K562 (cell line): Measurements from ENCODE around the gene GULP1. TPM values are rescaled to one million over a fixed set of nuclear protein-coding genes. Genes with fewer than 3 reads are reported as not detected.

ENCODE experiments used
- ATAC-seq: fragments of 200-7000 bp; cut with Tn5 transposase; 3 replicates; pipeline ENCODE4 v1.9.1; 2020; ENCODE audit warnings: moderate library complexity
- BruUV-seq: library from RNA; stranded (reverse); fragments of 400-500 nt; replicated peaks from 2 replicates; lab custom pipeline; 2021; lab: Mats Ljungman, UMichigan
- CTCF ChIA-PET: fragments of 300-600 bp; formaldehyde crosslinking; extraction: SDS; loops from one replicate; lab custom pipeline; 2021; ENCODE audit warnings: low intra/inter-chr PET ratio; lab: Yijun Ruan, JAX
- POLR2A ChIA-PET: fragments of 300-600, 350-650 bp; sonication (Branson Sonifier 250); formaldehyde crosslinking; extraction: SDS; loops from one replicate; lab custom pipeline; 2021; ENCODE audit warnings: antibody characterized with exemption, inconsistent platforms; lab: Yijun Ruan, JAX
- DNase-seq, 4 experiments: peaks; one replicate each; pipeline versions ENCODE4 v3.0.0 to v3.0.0-alpha.2; 2011 to 2018; ENCODE audit warnings: low spot score in 3 of 4, mixed read lengths in 3 of 4; ENCODE audit errors: extremely low read depth in 1 of 4
- FAIRE-seq: peaks from 2 replicates; lab custom pipeline; 2011; peaks lifted over from hg19 to GRCh38; lab: Jason Lieb, UNC
- H2AFZ ChIP-seq: 2 replicates; pipeline ENCODE4 v1.6.0; 2011; ENCODE audit warnings: low read depth, low read length, control low read depth, inconsistent platforms
- H3K27ac ChIP-seq: fragments of 200-600 bp; 3 replicates; pipeline ENCODE4 v1.8.0; 2011; ENCODE audit warnings: low read depth, mild to moderate bottlenecking, control low read depth, inconsistent platforms, low read length, moderate library complexity, mixed read lengths; ENCODE audit errors: extremely low read depth
- H3K27me3 ChIP-seq, 2 experiments: fragments of 300-600 bp in 1 of 2; 2 replicates in 1 of 2; 3 replicates in 1 of 2; pipeline versions ENCODE4 v1.6.0 to v1.8.0; 2011; ENCODE audit warnings: inconsistent platforms in 2 of 2, low read length in 2 of 2, mild to moderate bottlenecking in 1 of 2, mixed read lengths in 1 of 2, moderate library complexity in 1 of 2; ENCODE audit not compliant: control insufficient read depth in 2 of 2, insufficient read depth in 2 of 2
- H3K36me3 ChIP-seq: fragments of 300-600 bp; 3 replicates; pipeline ENCODE4 v1.8.0; 2011; ENCODE audit warnings: mild to moderate bottlenecking, low read length, inconsistent platforms; ENCODE audit not compliant: control insufficient read depth, insufficient read depth
- H3K4me1 ChIP-seq, 2 experiments: fragments of 200-600 bp in 1 of 2; replicated peaks in 1 of 2; 2 replicates in 1 of 2; 3 replicates in 1 of 2; pipeline versions ENCODE4 v1.5.1 to v1.8.0; 2011; ENCODE audit warnings: inconsistent platforms in 2 of 2, low read length in 2 of 2, mild to moderate bottlenecking in 1 of 2, mixed read lengths in 1 of 2, moderate library complexity in 1 of 2; ENCODE audit not compliant: control insufficient read depth in 2 of 2, insufficient read depth in 2 of 2
- H3K4me2 ChIP-seq: 2 replicates; pipeline ENCODE4 v1.6.1; 2011; ENCODE audit warnings: low read length, control low read depth, inconsistent platforms, mixed read lengths; ENCODE audit not compliant: insufficient read depth
- H3K4me3 ChIP-seq: fragments of 200-600 bp; sonication (generic), shearing (Covaris generic); 2 replicates; pipeline ENCODE4 v1.5.1; 2016; ENCODE audit warnings: control low read depth, inconsistent platforms
- H3K79me2 ChIP-seq: fragments of 200-600 bp; 3 replicates; pipeline ENCODE4 v1.8.0; 2011; ENCODE audit warnings: low read length, inconsistent platforms; ENCODE audit not compliant: control insufficient read depth, insufficient read depth
- H3K9ac ChIP-seq, 2 experiments: 2 replicates each; pipeline versions ENCODE4 v1.6.0 to v1.6.1; 2011; ENCODE audit warnings: low read depth in 2 of 2, low read length in 2 of 2, control low read depth in 1 of 2, inconsistent platforms in 1 of 2, mild to moderate bottlenecking in 1 of 2, mixed read lengths in 1 of 2; ENCODE audit not compliant: insufficient read depth in 1 of 2
- H3K9me1 ChIP-seq: one replicate; pipeline ENCODE4 v1.6.0; 2011; ENCODE audit warnings: inconsistent platforms, mild to moderate bottlenecking, low read length, moderate library complexity; ENCODE audit not compliant: control insufficient read depth, insufficient read depth
- H3K9me3 ChIP-seq: replicated peaks from 2 replicates; pipeline ENCODE4 v1.5.1; 2011; ENCODE audit warnings: low read depth, low read length, inconsistent platforms; ENCODE audit not compliant: control insufficient read depth, insufficient read depth
- H4K20me1 ChIP-seq: replicated peaks from 2 replicates; pipeline ENCODE4 v1.6.1; 2011; ENCODE audit warnings: low read length, inconsistent platforms, mixed read lengths; ENCODE audit not compliant: control insufficient read depth, insufficient read depth
- ARNT ChIP-seq, 2 experiments: fragments of 450-650 bp; IDR thresholded peaks; 2 replicates each; pipeline ENCODE4 v1.6.1; 2016; ENCODE audit warnings: mild to moderate bottlenecking in 1 of 2
- ATF7 ChIP-seq: fragments of 450-650 bp; IDR thresholded peaks from 2 replicates; pipeline ENCODE4 v1.7.1; 2014; ENCODE audit warnings: mild to moderate bottlenecking, moderate library complexity
- EZH2 ChIP-seq: IDR thresholded peaks from 2 replicates; pipeline ENCODE4 v1.6.1; 2012; ENCODE audit warnings: low read depth, mild to moderate bottlenecking, inconsistent platforms, low read length, borderline replicate concordance
- HDGF ChIP-seq: fragments of 450-650 bp; IDR thresholded peaks from 2 replicates; pipeline ENCODE4 v1.6.1; 2016
- MCM2 ChIP-seq: fragments of 450-650 bp; IDR thresholded peaks from 2 replicates; pipeline ENCODE4 v1.6.1; 2017; ENCODE audit warnings: low read depth, mild to moderate bottlenecking
- POLR2AphosphoS5 ChIP-seq: IDR thresholded peaks from 2 replicates; pipeline ENCODE4 v1.6.1; 2011; ENCODE audit warnings: mild to moderate bottlenecking, low read depth, low read length, moderate library complexity; ENCODE audit not compliant: control insufficient read depth, insufficient read depth
- SOX6 ChIP-seq: fragments of 450-650 bp; IDR thresholded peaks from 2 replicates; pipeline ENCODE4 v1.6.1; 2014; ENCODE audit warnings: mild to moderate bottlenecking
- THAP7 ChIP-seq: fragments of 250-450 bp; sonication (Bioruptor Pico); IDR thresholded peaks from 2 replicates; pipeline ENCODE4 v1.5.0; 2021
- U2AF1 ChIP-seq: fragments of 200-400 bp; formaldehyde crosslinking; optimal IDR thresholded peaks from 2 replicates; pipeline ENCODE3; 2017; ENCODE audit warnings: mild to moderate bottlenecking, low read depth, low read length, moderate library complexity
- UBTF ChIP-seq, 2 experiments: IDR thresholded peaks; 2 replicates each; pipeline ENCODE4 v1.6.1; 2012; ENCODE audit warnings: improper control_type of control experiment in 2 of 2, low read depth in 2 of 2, low read length in 2 of 2, borderline replicate concordance in 1 of 2
- ZNF707 ChIP-seq: fragments of 250-450 bp; sonication (Bioruptor Pico); conservative IDR thresholded peaks from 2 replicates; pipeline ENCODE4 v1.8.0; 2022; ENCODE audit warnings: inconsistent platforms, mild to moderate bottlenecking, moderate library complexity
- ZNF766 ChIP-seq: fragments of 200-800 bp; sonication (Bioruptor generic); conservative IDR thresholded peaks from 2 replicates; pipeline ENCODE4 v1.6.1; 2016; ENCODE audit warnings: missing genetic modification characterization, missing compliant biosample characterization
- WGBS: fragments of 100-300 bp; shearing (Covaris generic); methylation state at CpG from one replicate; pipeline ENCODE4 v1.1.6; 2016; ENCODE audit warnings: low coverage, mixed read lengths; ENCODE audit not compliant: insufficient coverage; ENCODE audit errors: missing lambda C conversion rate; 5-methylcytosine and 5-hydroxymethylcytosine counted together
- in situ Hi-C: fragments of 300-500 bp; cut with MboI; formaldehyde crosslinking; loops from 4 replicates; pipeline ENCODE4 v1.15.0; 2018; ENCODE audit warnings: inconsistent platforms, mixed read lengths
- intact Hi-C: fragments of 100-400 bp; cut with micrococcal nuclease; formaldehyde crosslinking; loops from 2 replicates; pipeline ENCODE4 v1.14.2; 2022
- polyA plus RNA-seq, 8 experiments: library from polyadenylated mRNA; depleted of rRNA in 4 of 8; stranded (reverse) in 5 of 8; unstranded in 3 of 8; fragments of >200 nt; fragmentation: Nextera tagmentation in 2 of 8; fragmentation: Illumina TruSeq in 1 of 8; extraction: Ambion mirVana in 2 of 8; extraction: Trizol in 1 of 8; gene quantifications; 2 replicates each; pipeline versions ENCODE4 v1.2.1 to v1.2.3, GENCODE V29; 2011 to 2014; ENCODE audit warnings: inconsistent platforms in 1 of 8, missing spikeins in 1 of 8
- total RNA-seq, 7 experiments: library from RNA; depleted of rRNA in 6 of 7; stranded (reverse); fragments of >200 nt in 6 of 7; fragmentation: Illumina TruSeq in 2 of 7; extraction: Trizol in 2 of 7; gene quantifications; 2 replicates each; pipeline versions ENCODE4 v1.2.1 to v1.2.3, GENCODE V29; 2011 to 2021; ENCODE audit warnings: low replicate concordance in 1 of 7
- TF ChIP-seq, protein P1 (sequence below): fragments of 250-450 bp; sonication (Bioruptor Pico); IDR thresholded peaks from 2 replicates; pipeline ENCODE4 v1.5.1; 2021; ENCODE audit warnings: mild to moderate bottlenecking

Gene GULP1
- total and polyA plus RNA-seq, 9 of the 15 experiments (the other 6 are each of a cell fraction or from before 2014, with no cell fraction given): 8.5 to 25.3 (median 19.5) TPM

DNA sequence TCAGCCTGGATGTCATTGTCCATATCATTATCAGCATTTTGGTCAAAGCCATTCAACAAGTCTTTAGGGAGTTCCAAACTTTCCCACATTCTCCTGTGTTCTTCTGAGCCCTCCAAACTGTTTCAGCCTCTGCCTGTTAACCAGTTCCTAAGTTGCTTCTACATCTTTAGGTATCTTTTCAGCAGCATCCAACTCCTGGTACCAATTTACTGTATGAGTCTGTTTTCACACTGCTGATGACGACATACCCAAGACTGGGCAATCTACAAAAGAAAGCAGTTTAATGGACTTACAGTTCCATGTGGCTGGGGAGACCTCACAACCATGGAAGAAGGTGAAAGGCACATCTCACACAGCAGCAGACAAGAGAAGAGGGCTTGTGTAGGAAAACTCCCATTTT, 94.2 kb downstream of the GULP1 start:
- ATAC-seq (no peak), FAIRE-seq (no peak), DNase-seq (no peak)
- no peaks in the 10 kb centered on the region for H4K20me1 ChIP-seq
- H3K9me3 ChIP-seq: peaks cover 3% of the 10 kb centered on the region; the same call in 1 of the 2 replicates
- BruUV-seq: no TSS peak
- H3K9ac ChIP-seq: no peak overlapping the region
- no peak overlapping the region for H3K4me2 ChIP-seq
- in situ Hi-C loops (no loop called here), intact Hi-C loops (no loop called here)
- H3K9me1 ChIP-seq: no peaks in the 10 kb centered on the region
- peaks cover 6% of the 10 kb centered on the region; the same call in 1 of the 3 replicates for H3K36me3 ChIP-seq
- H3K27ac ChIP-seq: no peak overlapping the region
- ChIA-PET CTCF (no interaction called here), POLR2A (no interaction called here)
- H3K79me2 ChIP-seq: no peaks in the 10 kb centered on the region
- WGBS: 89% methylated on average over 1 of the region's 1 CpG
- H3K27me3 ChIP-seq: no peaks in the 10 kb centered on the region
- H3K4me3 ChIP-seq: no peak overlapping the region
- H3K4me1 ChIP-seq: no peaks in the 10 kb centered on the region
- peak; percentile 82 for TF ChIP-seq ZNF707 (CRISPR knock-in tag)
- TF ChIP-seq, protein P1, sequence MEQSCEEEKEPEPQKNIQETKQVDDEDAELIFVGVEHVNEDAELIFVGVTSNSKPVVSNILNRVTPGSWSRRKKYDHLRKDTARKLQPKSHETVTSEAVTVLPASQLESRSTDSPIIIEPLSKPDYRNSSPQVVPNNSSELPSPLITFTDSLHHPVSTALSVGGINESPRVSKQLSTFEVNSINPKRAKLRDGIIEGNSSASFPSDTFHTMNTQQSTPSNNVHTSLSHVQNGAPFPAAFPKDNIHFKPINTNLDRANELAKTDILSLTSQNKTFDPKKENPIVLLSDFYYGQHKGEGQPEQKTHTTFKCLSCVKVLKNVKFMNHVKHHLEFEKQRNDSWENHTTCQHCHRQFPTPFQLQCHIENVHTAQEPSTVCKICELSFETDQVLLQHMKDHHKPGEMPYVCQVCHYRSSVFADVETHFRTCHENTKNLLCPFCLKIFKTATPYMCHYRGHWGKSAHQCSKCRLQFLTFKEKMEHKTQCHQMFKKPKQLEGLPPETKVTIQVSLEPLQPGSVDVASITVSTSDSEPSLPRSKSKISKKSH (CRISPR knock-in tag): no peak
- no peak overlapping the region for H2AFZ ChIP-seq

DNA sequence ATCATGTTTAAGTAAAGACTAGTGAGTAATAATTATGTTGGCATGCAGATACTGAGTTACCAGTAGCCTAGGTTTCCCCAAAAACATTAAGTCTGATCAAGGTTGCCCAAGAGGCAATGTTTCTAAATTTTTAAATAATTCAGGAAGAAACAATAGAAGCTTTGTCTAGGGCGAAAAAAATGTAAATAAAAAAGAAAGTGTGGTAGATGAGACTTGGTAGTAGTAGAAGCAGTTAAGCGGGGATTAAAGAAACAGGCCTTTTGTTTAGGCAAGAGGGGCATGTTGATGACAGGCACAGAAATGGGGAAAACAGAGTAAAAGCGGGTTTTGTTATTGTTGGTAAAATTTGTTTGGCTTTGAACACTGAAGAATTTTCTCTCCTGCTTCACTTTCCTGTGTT, 97.2 kb downstream of the GULP1 start:
- no peaks in the 10 kb centered on the region for H3K79me2 ChIP-seq
- POLR2A ChIA-PET: no interaction called here
- TF ChIP-seq SOX6 (no peak), U2AF1 (no peak), THAP7 (no peak), POLR2AphosphoS5 (no peak), EZH2 (no peak), ATF7 (no peak), HDGF (no peak), ZNF766 (CRISPR knock-in tag) (no peak), UBTF (IDR thresholded peaks at IDR 0.05; ENCODE audit: borderline replicate concordance in 1 of 2, low read depth in 2 of 2, low read length in 2 of 2) (no peak), ARNT (IDR thresholded peaks at IDR 0.05) (no peak), MCM2 (no peak)

More for the DNA sequence above, 97.2 kb downstream of the GULP1 start:
- CTCF ChIA-PET: interaction anchor here (0.6 kb wide), 1 partner anchor 443 kb away, joined by 4 read pairs; no protein-coding TSS in a partner anchor
- Histone ChIP-seq H4K20me1 (no peaks in the 10 kb centered on the region), H3K9ac (no peak overlapping the region), H2AFZ (no peak overlapping the region), H3K4me2 (no peak overlapping the region), H3K27ac (no peak overlapping the region), H3K9me1 (no peaks in the 10 kb centered on the region), H3K9me3 (peaks cover 3% of the 10 kb centered on the region; the same call in 1 of the 2 replicates), H3K27me3 (no peaks in the 10 kb centered on the region), H3K36me3 (peaks cover 6% of the 10 kb centered on the region; the same call in 1 of the 3 replicates), H3K4me3 (no peak overlapping the region), H3K4me1 (no peaks in the 10 kb centered on the region)
- WGBS: 75% methylated on average over 2 of the region's 3 CpGs
- in situ Hi-C loops: no loop called here
- ATAC-seq (no peak), DNase-seq (no peak), FAIRE-seq (no peak)
- intact Hi-C loops: no loop called here
- no TSS peak for BruUV-seq
